SHP77 treated with DMSO at 0.1 percent for 48 hours (cell line): ENCODE results near the gene FTH1.
"Not testable (repeated sequence)": the region's sequence is repeated elsewhere in the genome, so short reads cannot be mapped to it uniquely, and the experiment has no call there.

Experiments
- DNase-seq: peaks from one replicate; lab custom pipeline; 2025; lab: John Stamatoyannopoulos, UW

The FTH1 gene

GRCh38 chr11:61978703-61979661 is 11.5 kb upstream of the FTH1 start:
- DNase-seq, result no peak

- no peak for DNase-seq
These were observed 9.5 kb upstream of the FTH1 start for GRCh38 chr11:61976813-61977475.

- DNase-seq, result no peak
These were observed 9.0 kb upstream of the FTH1 start for GRCh38 chr11:61976420-61976800.

GRCh38 chr11:61975638-61976419 is 8.4 kb upstream of the FTH1 start:
- DNase-seq, result no peak

GRCh38 chr11:61974766-61975631 is 7.6 kb upstream of the FTH1 start:
- DNase-seq, result peak; percentile 52

- no peak for DNase-seq
These were observed 6.2 kb upstream of the FTH1 start for GRCh38 chr11:61973476-61974162.

GRCh38 chr11:61972672-61973475 is 5.4 kb upstream of the FTH1 start:
- no peak for DNase-seq

- no peak for DNase-seq
These were observed 4.8 kb upstream of the FTH1 start for GRCh38 chr11:61972112-61972671.

- peak; percentile 85 for DNase-seq
These were observed 4.0 kb upstream of the FTH1 start for GRCh38 chr11:61971248-61972111.

- no peak for DNase-seq
These were observed 2.6 kb upstream of the FTH1 start for GRCh38 chr11:61969838-61970662.

GRCh38 chr11:61969391-61969758 is 1.9 kb upstream of the FTH1 start:
- DNase-seq, result no peak

- no peak for DNase-seq
These were observed 1.4 kb upstream of the FTH1 start for GRCh38 chr11:61968758-61969390.

GRCh38 chr11:61967924-61968757 is 707 bp upstream of the FTH1 start:
- DNase-seq, result peak; percentile 57

GRCh38 chr11:61966734-61967115 is 709 bp downstream of the FTH1 start:
- DNase-seq, result no peak

GRCh38 chr11:61964666-61965271 is 2.7 kb downstream of the FTH1 start:
- DNase-seq, result not testable (repeated sequence)

GRCh38 chr11:61964058-61964665 is 3.3 kb downstream of the FTH1 start:
- DNase-seq, result no peak
